HS-5 (cell line): Measurements from ENCODE around the gene RASA4B.
"Not testable (repeated sequence)": the region's sequence is repeated elsewhere in the genome, so short reads cannot be mapped to it uniquely, and the experiment has no call there.

Experiments used
- DNase-seq: peaks from one replicate; pipeline ENCODE4 v3.0.0-alpha.2; 2012; ENCODE audit warnings: low read depth

Gene RASA4B

DNA sequence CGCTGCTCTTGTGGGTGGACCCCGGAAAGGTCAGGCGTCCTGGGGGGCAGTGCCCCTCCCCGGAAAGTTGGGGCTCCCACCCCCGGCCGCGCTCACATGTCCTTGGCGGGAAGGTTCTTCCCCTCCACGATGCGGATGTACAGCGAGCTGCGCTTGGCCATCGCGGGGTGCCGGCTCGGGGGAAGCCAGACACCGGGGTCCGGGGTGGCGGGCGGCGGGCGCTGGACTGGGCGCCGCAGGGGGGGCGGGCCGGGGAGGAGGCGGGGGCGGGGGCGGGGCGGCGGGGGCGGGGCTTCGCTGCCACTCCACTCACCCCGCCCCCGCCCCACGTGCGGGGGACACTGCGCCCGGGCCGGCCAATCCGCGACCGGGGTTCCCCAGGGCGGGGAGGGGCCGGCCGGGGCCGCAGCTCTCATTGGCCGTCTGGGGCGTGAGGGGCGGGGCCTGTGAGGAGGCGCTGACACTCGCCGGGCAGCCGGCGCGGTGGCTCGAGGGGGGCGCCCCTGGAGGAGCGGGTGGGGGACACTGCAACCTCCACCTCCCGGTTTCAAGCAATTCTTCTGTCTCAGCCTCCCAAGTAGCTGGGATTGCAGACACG lies at the start of gene RASA4B:
Gene RASA4B, minus strand, starts transcription at position 228 of the 598 bp plus-strand sequence. Its CDS starts 67 bp downstream, at position 161.
- not testable (repeated sequence) for DNase-seq

GRCh38 chr7:102550808-102551422 lies 33.3 kb upstream of the RASA4B start, which contains the start of gene SPDYE2:
Gene SPDYE2 (plus strand): TSS chr7:102551226. CDS start chr7:102553256, 2,030 bp downstream.
- not testable (repeated sequence) for DNase-seq

- DNase-seq: not testable (repeated sequence)
These were observed 28.8 kb upstream of the RASA4B start for GRCh38 chr7:102546353-102546752.

DNA sequence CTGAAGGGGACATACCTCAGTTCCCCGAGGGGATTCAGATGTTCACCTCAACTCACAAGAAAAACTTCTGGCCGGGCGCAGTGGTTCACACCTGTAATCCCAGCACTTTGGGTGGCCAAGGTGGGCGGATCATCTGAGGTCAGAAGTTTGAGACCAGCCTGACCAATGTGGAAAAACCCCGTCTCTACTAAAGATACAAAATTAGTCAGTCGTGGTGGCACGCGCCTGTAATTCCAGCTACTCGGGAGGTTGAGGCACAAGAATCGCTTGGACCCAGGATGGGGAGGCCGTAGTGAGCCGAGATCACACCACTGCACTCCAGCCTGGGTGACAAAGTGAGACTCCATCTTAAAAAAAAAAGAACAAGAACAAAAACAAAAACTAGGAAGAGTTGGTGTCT lies 27.7 kb upstream of the RASA4B start:
- DNase-seq: not testable (repeated sequence)

DNA sequence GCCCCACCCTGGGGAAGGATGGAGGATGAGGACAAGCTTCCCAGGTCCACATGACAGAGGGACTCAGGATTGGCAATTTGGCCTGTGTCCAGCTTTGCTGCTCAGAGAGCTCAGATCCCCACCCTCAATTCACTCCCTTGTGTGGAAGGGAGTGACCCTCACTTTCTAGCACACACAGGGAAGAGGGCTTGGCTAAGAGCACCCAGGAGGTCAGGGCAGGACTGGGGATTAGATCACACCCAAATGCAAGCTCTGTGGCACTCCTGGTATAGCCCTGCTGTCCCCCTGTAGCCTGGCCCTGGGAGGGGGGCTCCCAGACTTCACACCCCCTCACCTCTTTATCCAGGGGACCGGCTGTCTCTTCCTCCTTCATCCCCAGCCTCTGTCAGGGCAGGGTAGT lies 26.8 kb upstream of the RASA4B start:
- not testable (repeated sequence) for DNase-seq

DNA sequence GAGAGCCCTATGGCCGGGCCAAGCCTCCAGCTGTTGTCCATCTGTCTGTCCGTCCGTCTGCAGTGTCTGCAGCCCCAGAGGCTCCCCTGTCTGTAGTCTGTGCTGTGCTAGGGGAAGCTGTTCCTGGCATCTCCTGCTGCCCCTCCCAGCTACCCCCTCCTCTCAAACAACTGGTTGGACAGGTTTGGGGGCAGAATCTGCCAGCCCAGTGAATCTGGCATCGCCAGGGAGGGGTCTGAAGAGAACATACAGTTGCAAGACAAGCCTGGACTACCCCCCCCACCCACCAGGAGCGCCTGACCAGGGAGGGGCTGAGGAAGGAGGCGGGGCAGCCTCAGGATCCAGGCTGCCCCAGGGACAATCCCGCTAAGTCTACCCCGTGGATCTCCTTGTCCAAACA lies 26.0 kb upstream of the RASA4B start, which contains the start of gene UPK3BL2:
Gene UPK3BL2, minus strand, starts transcription at position 101 of the 400 bp plus-strand sequence. Its CDS starts 60 bp downstream, at position 41.
- DNase-seq: not testable (repeated sequence)

GRCh38 chr7:102542771-102543170 lies 25.2 kb upstream of the RASA4B start:
- not testable (repeated sequence) for DNase-seq

DNA sequence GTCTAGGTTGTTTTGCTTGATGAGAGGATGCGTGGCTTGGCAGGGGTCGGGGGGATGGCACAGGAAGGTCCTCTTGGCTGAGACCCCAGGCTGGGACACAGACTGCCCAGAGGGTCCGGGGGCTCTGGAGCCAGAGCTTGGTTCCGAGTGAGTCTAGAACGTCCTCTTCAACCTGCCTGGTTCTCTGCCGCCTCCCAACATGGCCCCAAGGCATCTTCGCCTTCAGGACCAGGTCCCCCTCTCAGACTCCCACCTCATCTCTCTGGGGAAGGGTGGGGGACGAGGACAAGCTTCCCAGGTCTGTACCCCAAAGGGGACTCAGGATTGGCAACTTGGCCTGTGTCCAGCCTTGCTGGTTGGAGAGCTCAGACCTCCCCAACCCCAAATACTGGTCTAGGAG lies 24.5 kb upstream of the RASA4B start:
- not testable (repeated sequence) for DNase-seq

GRCh38 chr7:102540604-102541003 lies 23.0 kb upstream of the RASA4B start:
- not testable (repeated sequence) for DNase-seq

GRCh38 chr7:102535062-102535615 lies 17.6 kb upstream of the RASA4B start:
- not testable (repeated sequence) for DNase-seq

DNA sequence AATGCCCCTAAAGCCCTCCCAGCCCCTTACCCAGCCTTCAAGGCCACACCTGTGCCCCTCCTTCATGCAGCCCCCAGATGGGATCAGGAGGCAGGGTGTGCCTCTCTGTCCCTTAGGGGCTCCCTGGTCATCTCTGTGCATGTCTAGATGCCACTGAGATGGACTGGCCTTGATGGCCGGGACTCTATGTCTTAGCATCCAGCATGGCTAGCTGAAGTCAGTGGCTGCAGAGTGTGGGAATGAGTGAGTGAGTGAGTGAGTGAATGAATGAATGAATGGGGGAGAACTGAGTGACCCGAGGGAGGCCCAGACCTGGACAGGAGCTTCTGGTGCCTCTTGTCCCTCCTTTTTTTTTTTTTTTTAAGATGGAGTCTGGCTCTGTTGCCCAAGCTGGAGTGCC lies 14.6 kb upstream of the RASA4B start:
- not testable (repeated sequence) for DNase-seq

GRCh38 chr7:102531583-102531982 lies 14.0 kb upstream of the RASA4B start:
- not testable (repeated sequence) for DNase-seq

DNA sequence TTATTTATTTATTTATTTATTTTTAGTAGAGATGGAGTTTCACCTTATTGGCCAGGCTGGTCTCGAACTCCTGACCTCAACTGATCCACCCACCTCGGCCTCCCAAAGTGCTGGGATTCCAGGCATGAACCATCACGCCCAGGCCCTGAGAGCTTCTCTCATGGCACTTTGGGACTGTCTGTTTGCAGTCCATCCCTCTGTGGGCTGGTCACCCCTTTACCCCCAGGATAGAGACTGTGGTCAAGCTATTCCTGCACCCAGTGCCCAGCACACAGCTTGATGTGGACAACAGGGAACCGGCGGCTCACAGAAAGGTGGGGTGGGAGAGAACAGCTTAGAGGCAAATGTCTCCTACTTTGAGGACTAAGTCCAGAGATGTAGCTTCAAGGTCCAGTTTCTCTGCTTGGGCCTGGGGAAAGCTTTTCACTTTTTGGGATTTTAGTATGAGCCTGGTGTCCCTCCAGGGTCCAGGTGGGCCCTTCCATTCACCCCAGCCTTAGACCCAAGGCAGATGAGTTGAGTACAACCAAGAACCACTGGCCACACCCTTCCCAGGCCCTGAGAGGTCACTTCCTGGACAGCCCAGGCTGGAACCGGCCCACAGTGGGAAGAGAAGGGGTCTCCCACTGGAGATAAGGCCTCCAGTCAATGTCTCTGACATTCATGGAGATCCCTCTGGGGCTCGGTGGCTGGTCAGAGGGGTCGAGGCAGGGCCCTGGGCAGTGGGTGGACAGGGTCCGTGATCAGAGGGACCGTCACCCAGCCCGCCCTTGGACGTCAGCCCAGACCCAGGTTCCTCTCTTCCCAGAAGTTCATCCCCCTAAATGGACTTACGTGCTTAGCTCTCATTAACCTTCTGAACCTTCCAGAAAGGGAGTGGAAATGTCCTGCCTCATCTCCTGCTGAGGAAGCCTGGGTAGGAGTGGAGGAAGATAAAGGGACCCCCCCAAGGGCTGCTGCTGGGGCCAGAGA lies 10.5 kb upstream of the RASA4B start:
- DNase-seq: not testable (repeated sequence)

DNA sequence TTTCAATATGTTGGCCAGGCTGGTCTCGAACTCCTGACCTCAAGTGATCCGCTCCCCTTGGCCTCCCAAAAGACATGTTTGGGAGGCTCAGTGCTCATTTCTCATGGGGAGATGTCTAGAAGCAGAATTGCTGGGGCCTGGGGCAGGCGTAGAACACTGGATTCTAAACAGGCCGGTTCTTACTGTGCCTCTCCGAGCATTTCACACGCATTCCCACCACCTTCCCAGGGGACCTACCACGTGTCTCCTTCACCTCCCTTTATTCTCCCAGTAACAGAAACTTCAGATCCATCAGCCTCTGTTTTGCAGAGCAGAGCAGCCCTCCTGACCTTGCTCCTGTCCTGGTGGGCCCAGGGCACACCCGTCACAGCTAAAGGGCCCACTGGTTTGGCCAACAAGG lies 9.6 kb upstream of the RASA4B start:
- not testable (repeated sequence) for DNase-seq

GRCh38 chr7:102524803-102525202 lies 7.2 kb upstream of the RASA4B start:
- not testable (repeated sequence) for DNase-seq

- not testable (repeated sequence) for DNase-seq
These were observed 3.2 kb upstream of the RASA4B start for GRCh38 chr7:102520797-102521196.

DNA sequence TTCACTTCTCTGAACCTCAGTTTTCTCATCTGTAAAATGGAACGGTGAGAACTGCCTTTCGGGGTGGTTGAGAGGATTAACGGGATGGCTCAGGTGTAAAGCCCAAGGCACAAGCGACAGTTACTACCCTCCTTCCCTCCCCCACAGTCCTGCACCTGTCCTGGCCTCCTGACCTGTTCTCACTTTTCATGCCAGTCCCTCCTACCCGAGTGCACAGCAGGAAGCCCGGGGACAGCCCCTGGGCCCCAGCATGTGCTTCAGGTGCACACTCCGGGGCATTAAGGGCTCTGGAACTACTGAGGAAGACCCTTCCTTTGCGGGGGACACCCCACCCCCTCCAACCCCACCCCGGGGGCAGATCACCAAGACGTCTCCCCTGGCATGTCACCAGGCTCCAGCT lies 626 bp downstream of the RASA4B start:
- not testable (repeated sequence) for DNase-seq

DNA sequence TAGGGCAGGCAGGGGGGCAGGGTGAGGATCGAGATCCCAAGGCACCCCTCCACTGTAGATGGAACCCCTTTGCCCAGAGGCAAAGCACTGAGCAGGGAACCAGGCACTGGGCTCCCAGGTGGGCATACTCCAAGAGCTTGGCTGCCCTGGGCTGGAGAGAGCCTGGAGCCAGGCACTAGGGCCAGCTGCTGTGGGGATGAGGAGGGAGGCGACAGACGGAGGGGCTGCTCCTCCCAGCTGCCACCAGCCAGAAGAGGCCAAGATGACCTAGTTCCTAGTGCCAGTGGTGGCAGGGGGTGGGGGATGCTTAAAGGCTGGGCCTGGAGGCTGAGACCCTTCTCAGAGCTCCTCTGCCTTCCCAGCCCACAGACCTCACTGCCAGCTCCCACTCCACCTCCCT lies 1.7 kb downstream of the RASA4B start:
- not testable (repeated sequence) for DNase-seq

- DNase-seq: not testable (repeated sequence)
These were observed 2.5 kb downstream of the RASA4B start for GRCh38 chr7:102514881-102515721.

- not testable (repeated sequence) for DNase-seq
These were observed 4.8 kb downstream of the RASA4B start for GRCh38 chr7:102512642-102513221.
